ENCODE data around the gene NFYA.

DNA sequence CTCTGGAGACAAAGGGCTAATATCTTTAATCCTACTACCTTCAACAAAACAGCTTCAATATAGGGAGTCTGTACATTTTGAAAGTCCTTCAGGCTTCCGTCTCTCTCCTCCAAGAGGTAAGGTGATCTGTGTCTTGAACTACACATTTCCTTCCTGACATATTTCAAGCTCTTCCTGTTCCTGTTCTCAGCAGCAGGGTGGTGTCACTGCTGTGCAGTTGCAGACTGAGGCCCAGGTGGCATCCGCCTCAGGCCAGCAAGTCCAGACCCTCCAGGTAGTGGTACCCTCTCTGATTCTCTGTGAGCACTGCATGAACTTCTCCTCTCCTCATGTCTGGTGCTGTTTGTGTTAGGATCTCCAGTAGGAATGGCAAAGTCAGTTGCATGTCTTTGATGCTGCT, 7.8 kb downstream of the NFYA start:
- TF ChIP-seq, protein P1, sequence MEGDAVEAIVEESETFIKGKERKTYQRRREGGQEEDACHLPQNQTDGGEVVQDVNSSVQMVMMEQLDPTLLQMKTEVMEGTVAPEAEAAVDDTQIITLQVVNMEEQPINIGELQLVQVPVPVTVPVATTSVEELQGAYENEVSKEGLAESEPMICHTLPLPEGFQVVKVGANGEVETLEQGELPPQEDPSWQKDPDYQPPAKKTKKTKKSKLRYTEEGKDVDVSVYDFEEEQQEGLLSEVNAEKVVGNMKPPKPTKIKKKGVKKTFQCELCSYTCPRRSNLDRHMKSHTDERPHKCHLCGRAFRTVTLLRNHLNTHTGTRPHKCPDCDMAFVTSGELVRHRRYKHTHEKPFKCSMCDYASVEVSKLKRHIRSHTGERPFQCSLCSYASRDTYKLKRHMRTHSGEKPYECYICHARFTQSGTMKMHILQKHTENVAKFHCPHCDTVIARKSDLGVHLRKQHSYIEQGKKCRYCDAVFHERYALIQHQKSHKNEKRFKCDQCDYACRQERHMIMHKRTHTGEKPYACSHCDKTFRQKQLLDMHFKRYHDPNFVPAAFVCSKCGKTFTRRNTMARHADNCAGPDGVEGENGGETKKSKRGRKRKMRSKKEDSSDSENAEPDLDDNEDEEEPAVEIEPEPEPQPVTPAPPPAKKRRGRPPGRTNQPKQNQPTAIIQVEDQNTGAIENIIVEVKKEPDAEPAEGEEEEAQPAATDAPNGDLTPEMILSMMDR (conservative IDR thresholded peaks at IDR 0.05; ENCODE audit: low read length) = no peak
- TF ChIP-seq EZH2phosphoT487 (IDR thresholded peaks at IDR 0.05; ENCODE audit: borderline replicate concordance, low read depth, low read length) = no peak

Measured in OCI-LY7 (cell line).